CD4-positive, alpha-beta T cell (primary cell): ENCODE measurements around the gene TBC1D14. TPM values are rescaled to one million over a fixed set of nuclear protein-coding genes. Genes with fewer than 3 reads are reported as not detected.

Experiments
- ATAC-seq: fragments of 200-7000 bp; cut with Tn5 transposase; one replicate; pipeline ENCODE4 v1.10.0; 2022; ENCODE audit warnings: mild to moderate bottlenecking; ENCODE audit not compliant: poor library complexity
- CTCF ChIA-PET: fragments of 350-600 bp; sonication (Branson Sonifier 250); formaldehyde crosslinking; loops from one replicate; lab custom pipeline; 2021; ENCODE audit warnings: antibody characterized with exemption, inconsistent platforms; lab: Charles Lee
- POLR2A ChIA-PET: fragments of 350-600 bp; sonication (Branson Sonifier 250); formaldehyde crosslinking; loops from one replicate; lab custom pipeline; 2021; ENCODE audit warnings: antibody characterized with exemption, inconsistent platforms; lab: Charles Lee
- DNase-seq, 14 experiments: peaks; one replicate each; pipeline ENCODE4 v3.0.0-alpha.2; 2013 to 2020; ENCODE audit warnings: mixed read lengths in 2 of 14
- H3K27ac ChIP-seq, 2 donors: one replicate each; pipeline versions ENCODE4 v1.5.1 to v1.7.0; 2013; ENCODE audit warnings: low read length in 2 of 2, low read depth in 1 of 2, mild to moderate bottlenecking in 1 of 2
- H3K27me3 ChIP-seq, 2 experiments: 1 replicate in 1 of 2; 2 replicates in 1 of 2; pipeline versions ENCODE4 v1.6.1 to v1.7.0; 2013; ENCODE audit warnings: low read length in 2 of 2, control low read depth in 1 of 2, mild to moderate bottlenecking in 1 of 2, moderate library complexity in 1 of 2; ENCODE audit not compliant: insufficient read depth in 2 of 2, control insufficient read depth in 1 of 2
- H3K36me3 ChIP-seq: one replicate; pipeline ENCODE4 v1.6.1; 2013; ENCODE audit warnings: low read length, control low read depth; ENCODE audit not compliant: insufficient read depth
- H3K4me1 ChIP-seq: one replicate; pipeline ENCODE4 v1.6.1; 2013; ENCODE audit warnings: low read length, control low read depth; ENCODE audit not compliant: insufficient read depth
- H3K4me3 ChIP-seq: one replicate; pipeline ENCODE4 v1.5.1; 2013; ENCODE audit warnings: mild to moderate bottlenecking, low read length, moderate library complexity
- H3K9me3 ChIP-seq, 2 experiments: 1 replicate in 1 of 2; 2 replicates in 1 of 2; pipeline versions ENCODE4 v1.6.1 to v1.7.0; 2013; ENCODE audit warnings: low read length in 2 of 2, mild to moderate bottlenecking in 2 of 2, control low read depth in 1 of 2, moderate library complexity in 1 of 2; ENCODE audit not compliant: control insufficient read depth in 1 of 2, insufficient read depth in 1 of 2
- H3K27ac Mint-ChIP-seq: one replicate; pipeline ENCODE4 v1.8.0; 2020; ENCODE audit warnings: mixed read lengths
- H3K27me3 Mint-ChIP-seq: one replicate; pipeline ENCODE4 v1.8.0; 2021; ENCODE audit warnings: mixed read lengths
- H3K36me3 Mint-ChIP-seq: one replicate; pipeline ENCODE4 v1.8.0; 2021; ENCODE audit warnings: low read depth, mixed read lengths
- H3K4me1 Mint-ChIP-seq: one replicate; pipeline ENCODE4 v1.8.0; 2021; ENCODE audit warnings: low read depth, mixed read lengths
- H3K4me3 Mint-ChIP-seq: one replicate; pipeline ENCODE4 v1.8.0; 2020; ENCODE audit warnings: mild to moderate bottlenecking, mixed read lengths
- H3K9me3 Mint-ChIP-seq: one replicate; pipeline ENCODE4 v1.8.0; 2020; ENCODE audit warnings: mixed read lengths
- intact Hi-C, 2 experiments: fragments of 100-400 bp; cut with DNase I in 1 of 2; cut with micrococcal nuclease in 1 of 2; formaldehyde crosslinking; loops; one replicate each; pipeline versions ENCODE4 v1.15.1 to v1.9.0; 2023 to 2025; cut with DNase I, micrococcal nuclease
- total RNA-seq, 174 experiments: library from RNA in 2 of 174; stranded (reverse) in 2 of 174; gene quantifications; one replicate each; pipeline ENCODE4 v1.2.3 and lab custom pipeline; 2021 to 2026
- TF ChIP-seq, protein P1 (sequence below): fragments of 200-600 bp; IDR thresholded peaks from one replicate; pipeline ENCODE4 v1.8.0; 2022; ENCODE audit warnings: antibody characterized with exemption, mild to moderate bottlenecking

The TBC1D14 gene
- total RNA-seq, 2 experiments from 2014 or later = 31.2 to 34.1 TPM

DNA sequence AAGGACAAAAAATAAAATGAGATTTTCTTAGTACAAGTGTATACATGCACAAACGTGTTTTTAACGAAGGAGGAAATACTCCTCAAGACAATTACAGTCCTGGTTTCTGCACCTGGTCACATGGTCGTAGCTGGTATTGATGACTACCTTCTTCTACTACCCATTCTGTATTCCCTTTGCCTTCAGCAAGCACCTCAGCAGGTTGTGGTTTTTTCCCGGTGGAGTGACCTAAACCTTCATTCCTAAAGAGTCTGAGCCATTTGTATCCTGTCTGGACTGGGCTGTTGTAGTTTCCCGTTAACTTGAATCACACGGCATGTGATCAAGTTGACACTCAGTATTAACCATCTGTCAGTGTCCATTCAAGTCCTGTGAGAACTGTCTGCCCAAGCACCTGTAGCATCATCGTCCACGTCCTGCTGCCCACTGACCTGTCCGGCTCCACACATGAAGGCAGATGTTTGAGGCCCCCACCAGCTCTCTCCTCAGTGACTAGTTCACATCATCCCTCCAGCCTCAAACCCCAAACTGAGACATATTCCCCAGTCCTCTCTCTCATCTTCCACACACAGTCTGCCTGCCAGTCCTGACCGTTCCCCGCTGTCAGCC lies 31.1 kb upstream of the TBC1D14 start:
- CTCF ChIA-PET = no interaction called here
- POLR2A ChIA-PET = no interaction called here
- Mint-ChIP-seq H3K27ac (no peak overlapping the region), H3K4me1 (no peaks in the 10 kb centered on the region), H3K27me3 (no peaks in the 10 kb centered on the region), H3K4me3 (no peak overlapping the region), H3K36me3 (peaks cover 88% of the 10 kb centered on the region), H3K9me3 (no peaks in the 10 kb centered on the region)
- H3K36me3 ChIP-seq = peaks cover 68% of the 10 kb centered on the region
- no peak overlapping the region for H3K4me3 ChIP-seq
- no peaks in the 10 kb centered on the region for H3K9me3 ChIP-seq
- peaks cover 6% of the 10 kb centered on the region for H3K4me1 ChIP-seq
- intact Hi-C loops = no loop called here
- DNase-seq = no peak
- no peak for ATAC-seq
- no peak overlapping the region for H3K27ac ChIP-seq
- TF ChIP-seq, protein P1, sequence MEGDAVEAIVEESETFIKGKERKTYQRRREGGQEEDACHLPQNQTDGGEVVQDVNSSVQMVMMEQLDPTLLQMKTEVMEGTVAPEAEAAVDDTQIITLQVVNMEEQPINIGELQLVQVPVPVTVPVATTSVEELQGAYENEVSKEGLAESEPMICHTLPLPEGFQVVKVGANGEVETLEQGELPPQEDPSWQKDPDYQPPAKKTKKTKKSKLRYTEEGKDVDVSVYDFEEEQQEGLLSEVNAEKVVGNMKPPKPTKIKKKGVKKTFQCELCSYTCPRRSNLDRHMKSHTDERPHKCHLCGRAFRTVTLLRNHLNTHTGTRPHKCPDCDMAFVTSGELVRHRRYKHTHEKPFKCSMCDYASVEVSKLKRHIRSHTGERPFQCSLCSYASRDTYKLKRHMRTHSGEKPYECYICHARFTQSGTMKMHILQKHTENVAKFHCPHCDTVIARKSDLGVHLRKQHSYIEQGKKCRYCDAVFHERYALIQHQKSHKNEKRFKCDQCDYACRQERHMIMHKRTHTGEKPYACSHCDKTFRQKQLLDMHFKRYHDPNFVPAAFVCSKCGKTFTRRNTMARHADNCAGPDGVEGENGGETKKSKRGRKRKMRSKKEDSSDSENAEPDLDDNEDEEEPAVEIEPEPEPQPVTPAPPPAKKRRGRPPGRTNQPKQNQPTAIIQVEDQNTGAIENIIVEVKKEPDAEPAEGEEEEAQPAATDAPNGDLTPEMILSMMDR = no peak
- no peaks in the 10 kb centered on the region for H3K27me3 ChIP-seq

GRCh38 chr4:6880691-6881090 lies 28.9 kb upstream of the TBC1D14 start:
- Histone ChIP-seq H3K27me3 (no peaks in the 10 kb centered on the region), H3K27ac (no peak overlapping the region), H3K36me3 (peaks cover 58% of the 10 kb centered on the region), H3K4me3 (no peak overlapping the region), H3K4me1 (no peaks in the 10 kb centered on the region), H3K9me3 (no peaks in the 10 kb centered on the region)
- H3K27me3 Mint-ChIP-seq = no peaks in the 10 kb centered on the region
- H3K9me3 Mint-ChIP-seq = no peaks in the 10 kb centered on the region
- H3K4me1 Mint-ChIP-seq = no peaks in the 10 kb centered on the region
- ChIA-PET POLR2A (no interaction called here), CTCF (no interaction called here)
- TF ChIP-seq, protein P1 = no peak
- no peak overlapping the region for H3K4me3 Mint-ChIP-seq
- no peak for DNase-seq
- intact Hi-C loops = no loop called here
- peaks cover 71% of the 10 kb centered on the region for H3K36me3 Mint-ChIP-seq
- no peak for ATAC-seq
- H3K27ac Mint-ChIP-seq = no peak overlapping the region

GRCh38 chr4:6881908-6882307 lies 27.7 kb upstream of the TBC1D14 start:
- Mint-ChIP-seq H3K27me3 (no peaks in the 10 kb centered on the region), H3K36me3 (peaks cover 60% of the 10 kb centered on the region), H3K4me1 (no peaks in the 10 kb centered on the region), H3K4me3 (no peak overlapping the region), H3K9me3 (no peaks in the 10 kb centered on the region), H3K27ac (no peak overlapping the region)
- TF ChIP-seq, protein P1 = no peak
- no peak overlapping the region for H3K27ac ChIP-seq
- peaks cover 3% of the 10 kb centered on the region for H3K4me1 ChIP-seq
- ATAC-seq (no peak), DNase-seq (no peak)
- H3K27me3 ChIP-seq = no peaks in the 10 kb centered on the region
- CTCF ChIA-PET = interaction anchor here (1.0 to 1.4 kb wide), 2 partner anchors 8 to 207 kb away, joined by 3 to 6 read pairs; no protein-coding TSS in a partner anchor
- H3K9me3 ChIP-seq = no peaks in the 10 kb centered on the region
- no peak overlapping the region for H3K4me3 ChIP-seq
- POLR2A ChIA-PET = no interaction called here
- peaks cover 48% of the 10 kb centered on the region for H3K36me3 ChIP-seq
- intact Hi-C loops = no loop called here
